Measurements from ENCODE around the gene TXN2. TPM values are rescaled to one million over a fixed set of nuclear protein-coding genes. Genes with fewer than 3 reads are reported as not detected.
"Not testable (repeated sequence)": the region's sequence is repeated elsewhere in the genome, so short reads cannot be mapped to it uniquely, and the experiment has no call there.

Gene TXN2
- polyA plus RNA-seq, 6 donors from 2014 or later = 97.1 to 130 (median 108) TPM

GRCh38 chr22:36424901-36425579 is 56.4 kb downstream of the TXN2 start:
- Mint-ChIP-seq H3K4me1 (peaks cover 26 to 35% (median 29%) of the 10 kb centered on the region in 3 donors), H3K9me3 (peaks cover 0 to 1% (median 0%) of the 10 kb centered on the region in 7 donors), H3K27ac (peak overlapping the region; percentile 5 to 90 (median 70)), H3K27me3 (no peaks in the 10 kb centered on the region), H3K4me3 (peak overlapping the region in 3 of 8 donors; percentile 25 to 53 (median 29)), H3K36me3 (no peaks in the 10 kb centered on the region)
- DNase-seq (no peak), ATAC-seq (ENCODE audit: low read depth in 2 of 2) (no peak)

GRCh38 chr22:36424466-36424865 is 57.0 kb downstream of the TXN2 start:
- peak overlapping the region in 2 of 6 donors; percentile 68 to 83 for H3K27ac Mint-ChIP-seq
- H3K36me3 Mint-ChIP-seq; ATAC-seq (ENCODE audit: low read depth in 2 of 2); DNase-seq; H3K9me3 Mint-ChIP-seq; H3K27me3 Mint-ChIP-seq: not testable (repeated sequence)
- peaks cover 30 to 36% (median 32%) of the 10 kb centered on the region in 3 donors for H3K4me1 Mint-ChIP-seq
- H3K4me3 Mint-ChIP-seq = peak overlapping the region in 1 of 8 donors; percentile 53

GRCh38 chr22:36423461-36424404 is 57.7 kb downstream of the TXN2 start:
- ATAC-seq (ENCODE audit: low read depth in 2 of 2) = no peak
- H3K9me3 Mint-ChIP-seq = peaks cover 0 to 1% (median 0%) of the 10 kb centered on the region in 7 donors
- no peak for DNase-seq
- H3K4me3 Mint-ChIP-seq = no peak overlapping the region
- no peaks in the 10 kb centered on the region for H3K36me3 Mint-ChIP-seq
- H3K27me3 Mint-ChIP-seq = no peaks in the 10 kb centered on the region
- peak overlapping the region in 2 of 6 donors; percentile 38 to 83 for H3K27ac Mint-ChIP-seq
- H3K4me1 Mint-ChIP-seq = peaks cover 34 to 43% (median 38%) of the 10 kb centered on the region in 3 donors

GRCh38 chr22:36422287-36423014 is 59.0 kb downstream of the TXN2 start:
- no peaks in the 10 kb centered on the region for H3K27me3 Mint-ChIP-seq
- DNase-seq (no peak), ATAC-seq (ENCODE audit: low read depth in 2 of 2) (no peak)
- peak overlapping the region in 1 of 6 donors; percentile 93 for H3K27ac Mint-ChIP-seq
- peaks cover 32 to 45% (median 38%) of the 10 kb centered on the region in 3 donors for H3K4me1 Mint-ChIP-seq
- peaks cover 0 to 1% (median 0%) of the 10 kb centered on the region in 7 donors for H3K9me3 Mint-ChIP-seq
- H3K4me3 Mint-ChIP-seq = peak overlapping the region in 2 of 8 donors; percentile 10 to 49
- no peaks in the 10 kb centered on the region for H3K36me3 Mint-ChIP-seq

- Mint-ChIP-seq H3K9me3 (no peaks in the 10 kb centered on the region), H3K4me3 (peak overlapping the region in 2 of 8 donors; percentile 6 to 48), H3K36me3 (no peaks in the 10 kb centered on the region), H3K27ac (peak overlapping the region in 2 of 6 donors; percentile 59 to 74), H3K4me1 (peaks cover 32 to 47% (median 36%) of the 10 kb centered on the region in 3 donors), H3K27me3 (no peaks in the 10 kb centered on the region)
- ATAC-seq (ENCODE audit: low read depth in 2 of 2) = no peak
- DNase-seq = no peak
Measured at GRCh38 chr22:36419912-36420882, 61.2 kb downstream of the TXN2 start.

GRCh38 chr22:36419177-36419911 is 62.1 kb downstream of the TXN2 start:
- H3K9me3 Mint-ChIP-seq = no peaks in the 10 kb centered on the region
- peak overlapping the region in 7 of 8 donors; percentile 30 to 80 (median 39) for H3K4me3 Mint-ChIP-seq
- no peaks in the 10 kb centered on the region for H3K27me3 Mint-ChIP-seq
- H3K36me3 Mint-ChIP-seq = no peaks in the 10 kb centered on the region
- ATAC-seq (ENCODE audit: low read depth in 2 of 2) (peak in 1 of 2 donors; percentile 43), DNase-seq (no peak)
- H3K27ac Mint-ChIP-seq = peak overlapping the region; percentile 28 to 74 (median 65)
- H3K4me1 Mint-ChIP-seq = peaks cover 24 to 45% (median 30%) of the 10 kb centered on the region in 3 donors

- H3K27ac Mint-ChIP-seq = peak overlapping the region in 2 of 6 donors; percentile 47 to 78
- ATAC-seq (ENCODE audit: low read depth in 2 of 2) = no peak
Measured at GRCh38 chr22:36417281-36417686, 64.2 kb downstream of the TXN2 start.

More at GRCh38 chr22:36417281-36417686, 64.2 kb downstream of the TXN2 start:
- no peak for DNase-seq
- Mint-ChIP-seq H3K4me3 (peak overlapping the region in 1 of 8 donors; percentile 8), H3K9me3 (no peaks in the 10 kb centered on the region), H3K36me3 (no peaks in the 10 kb centered on the region), H3K27me3 (no peaks in the 10 kb centered on the region), H3K4me1 (peaks cover 24 to 43% (median 32%) of the 10 kb centered on the region in 3 donors)

Other genes starting within 250 kb of the TXN2 start
- 10 to 100 TPM in 1 of 6 donors, 1 to 10 TPM in 5; 5.9 to 11.8 (median 8.0) TPM for gene APOL2, start 242.1 kb downstream of the TXN2 start, polyA plus RNA-seq (ENCODE audit: low read depth in 6 of 6)
- gene APOL1, start 228.5 kb downstream of the TXN2 start, polyA plus RNA-seq (ENCODE audit: low read depth in 6 of 6) = 1 to 10 TPM in 4 of 6 donors, under 1 TPM in 1, not detected in 1; 0.71 to 4.2 (median 2.6) TPM
- 100 to 1,000 TPM in 1 of 6 donors, 10 to 100 TPM in 5; 17.3 to 255 (median 64.5) TPM for gene MYH9, start 93.7 kb downstream of the TXN2 start, polyA plus RNA-seq (ENCODE audit: low read depth in 6 of 6)
- gene FOXRED2, start 25.4 kb upstream of the TXN2 start, polyA plus RNA-seq (ENCODE audit: low read depth in 6 of 6) = 1 to 10 TPM; 2.0 to 6.3 (median 3.2) TPM
- 100 to 1,000 TPM; 142 to 185 (median 168) TPM for gene EIF3D, start 47.5 kb upstream of the TXN2 start, polyA plus RNA-seq (ENCODE audit: low read depth in 6 of 6)
- not detected for gene CACNG2, start 222.1 kb upstream of the TXN2 start, polyA plus RNA-seq (ENCODE audit: low read depth in 6 of 6)

Data from naive B cell (primary cell).